ENCODE measurements around the gene FSHB.

DNA sequence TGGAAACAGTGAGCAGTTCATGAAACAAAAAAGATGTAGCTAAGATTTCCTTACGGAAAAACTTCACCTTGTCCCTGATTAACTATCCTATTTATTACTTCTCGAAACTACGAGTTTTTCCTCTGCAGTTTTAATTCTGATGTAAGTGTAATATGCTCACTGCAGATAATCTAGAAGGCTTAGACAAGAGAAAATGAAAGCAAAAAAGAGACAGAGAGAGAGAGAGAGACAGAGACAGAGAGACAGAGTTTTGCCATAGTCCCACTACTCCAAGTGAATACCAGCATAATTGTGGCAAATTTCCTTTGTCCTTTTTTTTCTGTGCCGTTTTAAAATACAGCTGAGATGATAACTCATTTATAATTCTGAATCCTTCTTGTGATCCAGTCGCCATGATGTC is 24.8 kb downstream of the FSHB start:
- TF ChIP-seq RAD21 (IDR thresholded peaks at IDR 0.05) (no peak), FOXA2 (IDR thresholded peaks at IDR 0.05) (no peak), YY1 (IDR thresholded peaks at IDR 0.05) (no peak)
- TF ChIP-seq, protein P1, sequence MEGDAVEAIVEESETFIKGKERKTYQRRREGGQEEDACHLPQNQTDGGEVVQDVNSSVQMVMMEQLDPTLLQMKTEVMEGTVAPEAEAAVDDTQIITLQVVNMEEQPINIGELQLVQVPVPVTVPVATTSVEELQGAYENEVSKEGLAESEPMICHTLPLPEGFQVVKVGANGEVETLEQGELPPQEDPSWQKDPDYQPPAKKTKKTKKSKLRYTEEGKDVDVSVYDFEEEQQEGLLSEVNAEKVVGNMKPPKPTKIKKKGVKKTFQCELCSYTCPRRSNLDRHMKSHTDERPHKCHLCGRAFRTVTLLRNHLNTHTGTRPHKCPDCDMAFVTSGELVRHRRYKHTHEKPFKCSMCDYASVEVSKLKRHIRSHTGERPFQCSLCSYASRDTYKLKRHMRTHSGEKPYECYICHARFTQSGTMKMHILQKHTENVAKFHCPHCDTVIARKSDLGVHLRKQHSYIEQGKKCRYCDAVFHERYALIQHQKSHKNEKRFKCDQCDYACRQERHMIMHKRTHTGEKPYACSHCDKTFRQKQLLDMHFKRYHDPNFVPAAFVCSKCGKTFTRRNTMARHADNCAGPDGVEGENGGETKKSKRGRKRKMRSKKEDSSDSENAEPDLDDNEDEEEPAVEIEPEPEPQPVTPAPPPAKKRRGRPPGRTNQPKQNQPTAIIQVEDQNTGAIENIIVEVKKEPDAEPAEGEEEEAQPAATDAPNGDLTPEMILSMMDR (IDR thresholded peaks at IDR 0.05; ENCODE audit: low read depth, low read length, missing input control) = no peak
- TF ChIP-seq, protein P2, sequence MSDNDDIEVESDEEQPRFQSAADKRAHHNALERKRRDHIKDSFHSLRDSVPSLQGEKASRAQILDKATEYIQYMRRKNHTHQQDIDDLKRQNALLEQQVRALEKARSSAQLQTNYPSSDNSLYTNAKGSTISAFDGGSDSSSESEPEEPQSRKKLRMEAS (IDR thresholded peaks at IDR 0.05) = no peak

Measured in liver (tissue), 3 donors.